HEK293 (cell line): ENCODE measurements around the gene EVL.

Experiments
- CTCF ChIP-seq: fragments of 450-650 bp; formaldehyde crosslinking; IDR thresholded peaks from 2 replicates; pipeline ENCODE4 v1.5.1; 2016; ENCODE audit warnings: missing biosample characterization, missing genetic modification characterization
- TCF7L2 ChIP-seq: IDR thresholded peaks from 2 replicates; pipeline ENCODE4 v1.6.1; 2011; ENCODE audit warnings: low read depth, mild to moderate bottlenecking, inconsistent platforms, low read length, moderate library complexity, borderline replicate concordance
- ZNF610 ChIP-seq: fragments of 450-650 bp; formaldehyde crosslinking; IDR thresholded peaks from 2 replicates; pipeline ENCODE4 v1.5.1; 2016; ENCODE audit warnings: missing biosample characterization, missing genetic modification characterization, borderline replicate concordance

- TF ChIP-seq CTCF (tag by site-specific recombination), result no peak
- no peak for TF ChIP-seq TCF7L2
- TF ChIP-seq ZNF610 (tag by site-specific recombination), result no peak
These were observed 27.9 kb upstream of the EVL start for GRCh38 chr14:100037353-100037752.
